ENCODE results near the gene MEIKIN.

- no peak for TF ChIP-seq SIN3A (IDR thresholded peaks at IDR 0.05; ENCODE audit: borderline replicate concordance, insufficient read depth, low read length)
- no peak for TF ChIP-seq REST (IDR thresholded peaks at IDR 0.05; ENCODE audit: insufficient read depth in 1 of 2, low read depth in 2 of 2, low read length in 2 of 2)
- TF ChIP-seq TAF1 (IDR thresholded peaks at IDR 0.05; ENCODE audit: borderline replicate concordance, insufficient read depth, low read length) = no peak
Observed at GRCh38 chr5:131790550-131790949, 154.9 kb downstream of the MEIKIN start.
